ENCODE data around the gene ACER3.

GRCh38 chr11:76890329-76890728 lies 29.6 kb downstream of the ACER3 start:
- no peak for TF ChIP-seq EZH2phosphoT487 (IDR thresholded peaks at IDR 0.05; ENCODE audit: low read depth)
- TF ChIP-seq CTCF (IDR thresholded peaks at IDR 0.05; ENCODE audit: low read depth, low read length) = no peak
